T-helper 22 cell (primary cell): ENCODE data around the gene DEAF1.
"Not testable (repeated sequence)": the region's sequence is repeated elsewhere in the genome, so short reads cannot be mapped to it uniquely, and the experiment has no call there.

Experiments
- DNase-seq: peaks from one replicate; pipeline ENCODE4 v3.0.0-alpha.2; 2020; ENCODE audit warnings: low read depth

The DEAF1 gene

GRCh38 chr11:678297-678696 is 16.7 kb downstream of the DEAF1 start:
- DNase-seq, result no peak

- no peak for DNase-seq
Observed at GRCh38 chr11:674406-674805, 20.6 kb downstream of the DEAF1 start.

GRCh38 chr11:673866-674265 is 21.2 kb downstream of the DEAF1 start:
- DNase-seq, result no peak

- DNase-seq, result no peak
Observed at GRCh38 chr11:665704-666281, 29.2 kb downstream of the DEAF1 start.

GRCh38 chr11:665062-665703 is 29.8 kb downstream of the DEAF1 start:
- DNase-seq, result no peak

GRCh38 chr11:662689-663274 is 32.2 kb downstream of the DEAF1 start:
- DNase-seq, result no peak

GRCh38 chr11:660681-661444 is 34.2 kb downstream of the DEAF1 start:
- DNase-seq, result no peak

GRCh38 chr11:660281-660680 is 34.7 kb downstream of the DEAF1 start:
- DNase-seq, result no peak

GRCh38 chr11:659532-660085 is 35.4 kb downstream of the DEAF1 start:
- no peak for DNase-seq

GRCh38 chr11:657691-658126 is 37.3 kb downstream of the DEAF1 start:
- DNase-seq, result no peak

- no peak for DNase-seq
Observed at GRCh38 chr11:656866-657265, 38.2 kb downstream of the DEAF1 start.

GRCh38 chr11:656426-656825 is 38.6 kb downstream of the DEAF1 start:
- no peak for DNase-seq

GRCh38 chr11:655036-655726 is 39.8 kb downstream of the DEAF1 start:
- no peak for DNase-seq

GRCh38 chr11:654444-654843 is 40.6 kb downstream of the DEAF1 start:
- DNase-seq, result not testable (repeated sequence)

- DNase-seq, result no peak
Observed at GRCh38 chr11:653837-654236, 41.2 kb downstream of the DEAF1 start.

GRCh38 chr11:653136-653535 is 41.9 kb downstream of the DEAF1 start:
- not testable (repeated sequence) for DNase-seq

GRCh38 chr11:650482-650881 is 44.5 kb downstream of the DEAF1 start:
- DNase-seq, result no peak

GRCh38 chr11:647672-648158 is 47.3 kb downstream of the DEAF1 start:
- DNase-seq, result not testable (repeated sequence)

- DNase-seq, result no peak
Observed at GRCh38 chr11:646214-646613, 48.8 kb downstream of the DEAF1 start.

- DNase-seq, result no peak
Observed at GRCh38 chr11:645536-645935, 49.5 kb downstream of the DEAF1 start.

- no peak for DNase-seq
Observed at GRCh38 chr11:643849-644738, 50.9 kb downstream of the DEAF1 start.
